SIG-M5 (cell line): Measurements from ENCODE around the gene STRIP1.
"Not testable (repeated sequence)": the region's sequence is repeated elsewhere in the genome, so short reads cannot be mapped to it uniquely, and the experiment has no call there.

Experiments used
- DNase-seq: peaks from one replicate; lab custom pipeline; 2025; lab: John Stamatoyannopoulos, UW

Gene STRIP1

DNA sequence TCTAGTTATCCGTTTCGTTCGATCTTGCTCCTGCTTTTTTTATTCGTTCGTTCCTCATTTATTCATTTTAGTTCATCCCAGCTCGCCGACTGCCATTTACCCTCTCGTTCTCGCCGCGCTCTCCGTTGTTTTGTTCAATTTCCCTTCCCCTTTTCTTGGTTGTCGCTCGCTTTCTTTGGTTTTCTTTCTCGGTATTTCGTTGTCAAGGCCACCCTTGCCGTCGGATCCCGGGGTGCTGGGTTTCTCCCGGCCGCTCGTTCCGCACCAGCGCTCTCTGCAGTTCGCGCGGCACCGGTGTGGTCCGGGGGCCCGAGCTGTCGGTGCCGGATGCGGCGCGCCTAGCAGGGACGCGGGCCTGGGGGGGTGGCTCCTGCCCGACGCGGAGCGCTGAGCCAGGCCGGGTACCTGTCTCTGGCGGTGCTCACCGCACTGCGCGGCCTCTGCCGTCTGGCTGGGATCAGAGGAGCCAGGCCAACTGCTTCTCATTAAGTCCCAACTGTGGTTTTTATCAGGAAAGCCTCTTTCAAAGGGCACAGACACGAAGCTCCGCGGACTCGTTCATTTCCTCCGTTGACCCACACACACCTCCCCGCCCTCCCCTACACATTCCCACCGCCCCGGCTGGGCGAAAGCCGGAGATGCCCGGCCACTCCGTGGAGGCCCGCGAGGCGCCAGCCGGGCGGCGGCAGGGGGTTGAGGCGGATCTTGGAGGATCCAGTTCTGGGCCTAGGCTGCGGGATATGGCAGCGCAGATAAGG is 34.4 kb downstream of the STRIP1 start:
- DNase-seq: no peak

DNA sequence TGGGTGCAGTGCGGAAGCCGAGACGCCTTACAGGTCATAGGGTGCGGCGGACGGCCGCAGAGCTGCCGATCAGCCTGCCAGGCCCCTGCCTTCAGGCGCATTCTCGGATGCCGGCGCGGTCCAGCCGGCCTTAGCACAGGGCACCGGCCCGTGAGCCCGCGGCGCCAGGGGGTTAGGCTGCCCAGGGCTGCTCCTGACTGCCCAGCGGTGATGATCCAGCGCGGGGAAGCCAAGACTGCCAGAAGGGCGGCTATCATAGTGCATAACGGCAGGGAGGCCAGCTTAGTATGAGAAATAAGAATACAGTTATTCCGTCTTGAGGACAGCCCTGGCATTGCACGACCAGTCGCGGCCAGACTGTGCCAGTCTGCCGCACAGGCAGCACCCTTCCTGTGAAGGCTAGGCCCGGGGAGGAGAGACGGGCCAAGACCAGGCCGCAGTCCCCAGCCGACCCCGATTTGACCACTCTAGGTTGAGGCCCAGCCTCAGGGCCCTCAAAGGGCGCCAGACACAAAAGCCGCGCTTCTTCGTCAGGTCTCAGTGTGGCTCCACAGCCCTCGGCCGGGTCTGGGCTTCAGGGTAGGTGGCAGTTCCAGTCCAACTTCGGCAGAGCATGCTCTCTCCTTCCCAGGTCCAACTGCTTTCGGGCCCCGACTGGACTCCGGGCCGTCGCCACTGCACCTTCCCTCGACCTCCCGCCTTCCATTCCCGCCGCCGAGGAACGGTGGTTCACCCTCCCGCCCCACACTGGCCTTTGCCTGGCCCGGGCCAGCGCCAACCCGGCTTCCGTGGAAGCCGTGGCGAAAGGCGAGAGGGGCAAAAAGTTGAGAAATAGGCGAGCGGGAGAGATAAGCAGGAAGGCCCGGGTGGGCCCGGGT is 35.2 kb downstream of the STRIP1 start:
- no peak for DNase-seq

DNA sequence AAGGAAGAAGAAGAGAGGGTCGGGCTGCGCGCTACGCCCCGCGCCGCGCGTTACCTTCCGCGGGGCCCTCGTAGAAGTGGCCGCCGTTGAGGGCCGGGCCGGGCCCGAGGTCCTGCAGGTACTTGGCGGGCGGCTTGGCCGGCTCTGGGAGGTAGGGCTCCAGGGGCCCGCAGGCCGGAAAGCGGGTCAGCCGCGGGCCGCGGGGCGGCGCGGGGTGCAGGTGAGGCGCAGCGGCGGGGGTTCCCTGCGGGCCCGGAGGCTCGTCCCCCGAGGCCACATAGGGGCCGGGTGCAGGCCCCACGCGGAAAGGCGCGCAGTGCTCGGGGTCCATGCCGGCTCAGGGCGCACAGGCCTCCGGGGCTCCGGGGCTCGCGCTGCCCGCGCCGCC is 35.9 kb downstream of the STRIP1 start:
- DNase-seq: no peak

- no peak for DNase-seq
Observed at GRCh38 chr1:110070671-110071242, 36.3 kb downstream of the STRIP1 start, which contains the start of gene ALX3. TSS of gene ALX3 (minus strand) at chr1:110070672. CDS start at chr1:110070612, 60 bp downstream.

- DNase-seq: no peak
Observed at GRCh38 chr1:110074166-110074565, 39.7 kb downstream of the STRIP1 start.

DNA sequence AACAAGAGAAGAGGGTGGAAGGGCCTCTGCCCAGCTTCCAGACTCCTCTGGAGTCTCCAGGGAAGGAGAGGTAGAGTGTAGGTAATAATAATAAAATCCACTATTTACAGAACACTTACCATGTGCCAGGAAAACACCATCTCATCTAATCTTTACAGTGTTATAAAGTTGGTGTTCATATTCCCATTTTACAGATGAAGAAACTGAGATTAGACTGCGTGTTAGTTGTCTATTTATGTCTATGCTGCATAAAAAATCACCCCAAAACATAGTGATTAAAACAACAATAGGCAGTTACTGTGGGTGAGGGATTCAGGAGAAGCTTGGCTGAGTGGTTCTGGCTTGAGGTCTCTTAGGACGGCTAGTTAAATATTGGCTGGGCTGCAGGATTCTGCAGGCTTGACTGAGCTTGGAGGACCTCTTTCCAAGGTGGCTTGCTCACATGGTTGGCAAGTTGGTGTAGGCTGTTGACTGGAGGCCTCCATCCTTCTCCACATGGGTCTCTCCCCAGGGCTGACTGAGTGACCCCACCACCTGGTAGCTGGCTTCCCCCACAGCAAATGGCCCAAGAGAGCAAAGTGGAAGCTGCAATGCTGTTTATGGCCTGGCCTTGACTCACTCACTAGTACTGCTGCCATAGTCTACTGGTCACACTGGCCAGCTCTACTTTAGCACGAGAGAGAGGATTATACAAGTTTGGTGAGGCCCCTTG is 42.5 kb downstream of the STRIP1 start:
- DNase-seq: no peak

- DNase-seq: not testable (repeated sequence)
Observed at GRCh38 chr1:110079995-110080394, 45.6 kb downstream of the STRIP1 start.

DNA sequence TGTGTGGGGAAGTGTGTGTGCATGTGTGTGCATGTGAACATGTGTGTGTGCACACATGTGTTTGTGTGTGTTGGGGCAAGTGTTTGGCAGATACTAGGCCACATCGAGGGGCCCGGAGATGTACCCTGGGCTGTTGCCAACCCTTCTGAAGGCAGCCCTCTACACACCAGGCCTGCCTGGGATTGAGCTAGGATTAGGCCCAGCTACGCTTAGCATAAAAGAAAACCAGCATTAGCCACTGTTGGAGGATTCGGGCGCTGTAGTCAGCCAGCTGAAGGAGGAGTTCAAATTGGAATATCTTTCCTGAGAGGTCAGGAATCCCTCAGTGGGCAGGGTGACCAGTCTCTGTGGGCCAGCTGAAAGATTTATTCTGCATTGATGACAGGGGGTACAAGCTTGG is 46.6 kb downstream of the STRIP1 start:
- no peak for DNase-seq

DNA sequence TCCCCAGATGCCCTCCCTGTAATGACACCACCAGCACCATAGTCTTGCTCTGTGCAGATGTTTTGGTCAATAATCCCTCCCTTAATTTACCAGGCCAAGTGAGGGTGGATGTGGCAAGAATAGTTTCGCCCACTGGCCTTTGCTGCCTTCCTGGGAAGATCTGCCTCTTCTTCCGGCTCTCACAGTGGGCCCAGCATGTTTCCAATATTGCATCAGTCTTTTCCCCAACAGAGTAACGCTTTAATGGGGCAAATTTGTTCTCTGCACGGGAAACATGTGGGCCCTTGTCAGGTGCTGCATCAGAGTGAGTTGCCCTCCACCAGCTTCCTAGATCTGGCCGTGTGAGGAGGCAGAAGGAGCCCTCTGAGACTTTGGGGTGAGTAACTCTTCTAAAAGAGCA is 48.1 kb downstream of the STRIP1 start:
- DNase-seq: no peak

DNA sequence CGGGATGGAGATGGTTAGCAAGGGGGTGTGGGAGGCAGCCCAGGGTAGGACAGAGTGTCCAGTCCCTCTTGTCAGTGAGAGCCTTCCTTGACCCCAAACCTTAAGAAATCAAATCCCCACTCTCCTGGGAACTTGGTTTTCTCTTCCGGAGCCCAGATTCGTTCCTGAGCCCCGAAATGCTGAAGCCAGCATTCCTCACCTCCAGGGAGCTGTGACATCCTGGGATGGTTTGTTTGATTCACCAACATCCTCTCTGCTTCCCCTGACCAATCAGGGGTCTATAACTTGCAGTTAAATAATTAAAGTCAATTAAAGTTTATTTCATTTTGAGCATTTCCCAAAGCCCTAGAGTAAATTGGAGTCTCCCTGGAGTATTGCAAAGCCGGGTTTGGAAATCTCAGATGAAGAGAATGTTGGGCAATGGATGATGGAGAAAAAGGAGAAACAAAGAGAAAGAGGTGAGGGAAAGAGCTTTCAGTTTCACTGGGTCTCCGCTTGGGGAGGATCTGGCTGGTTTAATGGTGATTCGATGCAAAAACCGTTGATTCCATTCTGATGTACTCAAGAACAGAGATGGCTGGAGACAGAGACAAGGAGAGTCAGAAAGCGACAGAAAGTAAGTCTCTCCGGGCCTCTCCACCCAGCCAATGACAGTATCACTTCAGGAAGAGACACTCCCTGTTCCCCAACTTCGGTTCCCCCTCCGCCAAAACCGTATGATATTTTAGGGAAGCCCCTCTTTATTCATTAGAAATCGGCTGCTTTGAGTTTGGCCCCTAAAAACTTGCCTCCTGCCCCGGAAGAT is 48.8 kb downstream of the STRIP1 start:
- no peak for DNase-seq

- no peak for DNase-seq
Observed at GRCh38 chr1:110083866-110084226, 49.4 kb downstream of the STRIP1 start.

DNA sequence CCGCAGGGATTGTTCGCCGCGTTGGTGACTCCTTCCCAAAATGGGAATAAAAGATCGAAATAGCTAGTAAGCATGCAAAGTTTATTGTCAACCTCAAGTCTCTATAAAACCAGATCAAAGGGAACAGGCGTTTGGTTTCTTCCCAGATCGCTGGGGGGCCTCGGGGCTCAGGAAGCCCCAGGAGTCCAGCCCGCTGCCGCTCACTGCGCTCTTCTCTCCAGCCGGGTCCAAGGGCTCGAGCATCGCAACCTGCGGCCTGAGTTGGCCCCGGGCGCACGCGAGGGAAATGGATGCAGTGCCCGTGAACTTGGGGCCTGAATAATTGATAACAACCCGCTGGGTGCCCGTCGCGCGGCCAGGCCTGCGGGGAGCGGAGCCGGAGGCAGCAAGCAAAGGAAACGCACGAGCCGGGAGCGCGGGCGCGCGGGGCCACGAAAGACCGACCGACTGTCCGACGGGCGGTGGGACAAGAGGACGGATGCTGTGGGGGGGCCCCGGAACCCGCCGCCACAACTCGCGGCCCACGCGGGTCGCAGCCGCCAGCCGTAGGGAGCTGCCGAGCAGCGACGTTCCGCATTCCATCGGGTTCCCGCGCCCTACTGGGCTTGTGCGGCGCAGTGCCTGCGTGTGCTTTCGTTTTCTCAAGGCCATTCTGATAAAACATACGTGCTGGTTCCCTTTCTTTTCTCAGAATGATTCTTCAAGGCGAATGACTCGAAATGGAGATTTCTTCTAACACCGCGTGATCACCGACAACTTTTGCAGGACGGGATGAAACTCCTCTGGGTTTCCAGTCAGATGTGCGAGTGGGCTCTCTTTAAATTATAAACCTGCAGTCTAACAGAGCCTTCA is 50.0 kb downstream of the STRIP1 start:
- DNase-seq: no peak

- DNase-seq: no peak
Observed at GRCh38 chr1:110085671-110086070, 51.2 kb downstream of the STRIP1 start.

GRCh38 chr1:110086961-110087360 is 52.5 kb downstream of the STRIP1 start:
- no peak for DNase-seq

- no peak for DNase-seq
Observed at GRCh38 chr1:110087812-110088738, 53.7 kb downstream of the STRIP1 start.

DNA sequence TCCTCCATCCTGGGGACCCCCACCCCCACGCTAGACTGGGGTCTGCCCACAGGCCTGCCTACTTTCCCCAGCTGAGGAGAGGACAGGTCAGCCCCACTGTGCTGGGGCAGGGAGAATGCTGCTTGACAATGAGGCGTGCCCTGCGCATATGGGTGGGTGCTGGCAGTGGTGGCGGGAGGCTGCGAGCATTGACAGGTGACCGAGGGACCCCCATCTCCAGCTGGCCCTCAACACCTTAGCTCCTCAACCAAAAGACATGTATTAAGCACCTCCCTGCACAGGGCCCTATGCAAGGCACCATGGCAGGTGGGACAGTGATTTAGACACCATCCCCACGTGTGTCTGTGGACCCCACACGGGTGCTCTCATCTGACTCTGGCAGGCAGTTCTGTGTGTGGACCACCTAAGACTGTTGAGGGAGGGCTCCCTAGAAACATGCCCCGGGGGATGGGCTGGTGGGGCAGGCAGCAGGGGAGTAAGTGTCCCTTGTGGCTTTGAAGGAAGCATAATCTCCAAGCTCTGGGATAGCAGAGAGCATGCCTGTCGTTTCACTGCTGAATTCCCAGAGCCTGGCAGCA is 54.4 kb downstream of the STRIP1 start:
- DNase-seq: no peak

DNA sequence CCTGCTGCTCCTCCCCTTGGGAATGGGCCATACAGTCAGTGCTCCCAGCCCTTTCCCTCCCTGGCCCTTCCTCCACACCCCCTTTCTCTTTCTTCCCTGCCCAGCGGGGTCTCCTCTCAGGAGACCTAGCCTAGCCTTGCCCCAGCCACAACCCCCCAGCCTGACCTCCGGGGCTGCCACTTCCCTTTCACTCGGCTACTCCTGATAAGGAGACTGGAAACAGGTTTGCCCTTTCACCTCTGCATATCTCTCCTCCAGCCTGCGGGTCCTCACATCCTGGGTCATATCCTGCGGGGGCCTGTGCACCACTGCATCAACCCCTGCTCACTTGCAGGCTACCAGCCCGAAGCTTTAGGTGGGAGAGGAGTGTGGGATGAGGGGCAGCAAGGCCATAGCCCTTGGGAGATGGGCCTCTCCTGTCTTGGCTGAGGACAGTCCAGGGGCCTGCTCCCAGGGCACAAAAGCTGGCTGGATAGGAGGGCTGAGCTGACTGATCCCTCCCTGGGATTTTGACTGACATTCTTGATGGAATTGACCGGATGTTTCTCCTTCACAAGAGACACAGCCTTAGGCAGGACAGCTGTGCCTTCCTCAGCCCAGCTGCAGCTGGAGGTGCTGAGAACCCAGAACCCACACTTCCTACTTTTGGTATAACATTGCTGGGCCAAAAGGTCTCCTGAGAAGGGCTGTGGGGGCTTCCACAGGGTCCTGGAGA is 55.3 kb downstream of the STRIP1 start:
- no peak for DNase-seq

DNA sequence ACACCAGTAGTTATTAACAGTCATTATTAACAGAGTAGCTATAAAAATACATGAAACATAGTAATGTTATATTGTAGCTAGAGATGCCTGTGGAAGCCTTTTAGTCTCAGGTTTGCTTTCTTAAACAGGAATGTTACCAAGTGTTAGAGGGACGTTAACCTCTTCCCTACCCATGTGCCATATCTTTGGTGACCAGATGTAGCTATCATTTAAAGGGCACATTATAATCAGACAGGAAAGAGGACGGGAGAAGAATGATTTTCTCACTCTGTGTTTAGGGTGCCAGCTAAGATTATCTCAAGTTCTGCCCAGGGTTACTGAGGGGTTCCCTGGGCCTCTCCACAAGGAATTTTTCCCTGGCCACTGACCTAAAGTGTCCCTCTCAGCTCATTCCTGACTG is 57.0 kb downstream of the STRIP1 start:
- no peak for DNase-seq
